Heart left ventricle (tissue), 16 donors: ENCODE data around the gene AKAP6. TPM values are rescaled to one million over a fixed set of nuclear protein-coding genes. Genes with fewer than 3 reads are reported as not detected.
A peak's percentile ranks its signal among the peaks of the same experiment; 100 is the strongest.

ENCODE experiments used
- ATAC-seq, 4 donors: fragments of 200-7000 bp; cut with Tn5 transposase; one replicate each; pipeline ENCODE4 v1.9.1; 2020 to 2022; ENCODE audit warnings: moderate library complexity in 4 of 4, mild to moderate bottlenecking in 3 of 4, moderate number of reproducible peaks in 1 of 4
- DNase-seq, 5 donors: peaks; one replicate each; pipeline ENCODE4 v3.0.0-alpha.2; 2020
- H3K27ac ChIP-seq, 12 donors: fragments of 200-600 bp; sonication (generic) in 4 of 12; one replicate each; pipeline versions ENCODE4 v1.5.0 to v1.8.0; 2016 to 2022; ENCODE audit warnings: mild to moderate bottlenecking in 2 of 12
- H3K27me3 ChIP-seq, 9 donors: fragments of 200-600 bp; sonication (generic) in 2 of 9; one replicate each; pipeline versions ENCODE4 v1.5.1 to v1.8.0; 2016 to 2022; ENCODE audit warnings: mild to moderate bottlenecking in 3 of 9
- H3K36me3 ChIP-seq, 9 donors: fragments of 200-600 bp; sonication (generic) in 2 of 9; one replicate each; pipeline versions ENCODE4 v1.5.0 to v1.8.0; 2018 to 2022; ENCODE audit warnings: mild to moderate bottlenecking in 2 of 9
- H3K4me1 ChIP-seq, 12 donors: fragments of 200-600 bp; sonication (generic) in 4 of 12; one replicate each; pipeline versions ENCODE4 v1.5.0 to v1.8.0; 2016 to 2022; ENCODE audit warnings: mild to moderate bottlenecking in 3 of 12
- H3K4me3 ChIP-seq, 12 donors: fragments of 200-600 bp; sonication (generic) in 4 of 12; one replicate each; pipeline versions ENCODE4 v1.5.0 to v1.8.0; 2017 to 2022; ENCODE audit warnings: mild to moderate bottlenecking in 9 of 12, moderate library complexity in 4 of 12
- H3K9me3 ChIP-seq, 12 donors: fragments of 200-600 bp; sonication (generic) in 4 of 12; one replicate each; pipeline versions ENCODE4 v1.5.0 to v1.8.0; 2016 to 2022; ENCODE audit warnings: mild to moderate bottlenecking in 1 of 12
- CTCF ChIP-seq, 12 donors: fragments of 200-600 bp; sonication (generic) in 4 of 12; IDR thresholded peaks; one replicate each; pipeline versions ENCODE4 v1.5.0 to v1.8.0; 2018 to 2022; ENCODE audit warnings: antibody characterized with exemption in 12 of 12, mild to moderate bottlenecking in 5 of 12
- POLR2A ChIP-seq, 2 donors: fragments of 450-650 bp; IDR thresholded peaks; one replicate each; pipeline ENCODE4 v1.6.1; 2017; ENCODE audit warnings: antibody characterized with exemption in 2 of 2, mild to moderate bottlenecking in 2 of 2, moderate library complexity in 2 of 2
- WGBS, 4 donors: extraction: QIAGEN DNeasy Blood & Tissue Kit in 2 of 4; methylation state at CpG; one replicate each; pipeline versions ENCODE4 v1.1.5 to v1.1.7; 2013 to 2018; 5-methylcytosine and 5-hydroxymethylcytosine counted together
- intact Hi-C, 10 donors: fragments of 100-400 bp; cut with DNase I; formaldehyde crosslinking; loops; one replicate each; pipeline versions ENCODE4 v1.11.1 to v1.14.2; 2022
- polyA plus RNA-seq, 2 donors: library from polyadenylated mRNA; stranded (reverse); fragments of 200-250 nt; gene quantifications; one replicate each; pipeline ENCODE4 v1.2.3, GENCODE V29; 2013
- total RNA-seq, 9 donors: library from RNA; depleted of rRNA in 2 of 9; stranded (reverse); fragments of >200 nt in 2 of 9; fragmentation: NEBNext Ultra II Directional in 3 of 9; extraction: Animal tissue kit (Norgen Biotek cat#: 25700) in 3 of 9; gene quantifications; one replicate each; pipeline versions ENCODE4 v1.1.0 to v1.2.4, GENCODE V29; 2016 to 2023
- donor health status: ischemic (EF 13 %, LVEDD 7.1; RV severe dilation, severe dysfunction).
- donor health status: healthy with polysubstance abuse.
- donor health status: DM: no; HTN: yes; CAD: no.
- donor health status: DM: no; HTN: no; CAD: no.
- donor health status: ischemic (EF 25% LVEDD 6.9; RV normal size, moderate dysfunction).
- donor health status: ischemic (EF 25% LVEDD 5.7; RV mildly dilated, moderate dysfunction).
- donor health status: healthy.
- donor health status: DM: yes; HTN: yes; CAD: no.
- donor health status: ischemic (EF 35%, LVEDD 5.7; RV mildly dilated, moderate dysfunction).
- donor health status: nonischemic (EF 11% LVEDD 7.7; RV severe dilation, severe dysfunction).
- donor health status: DM: yes; HTN: yes; CAD: no.
- donor health status: PGD.
- donor health status: ischemic (EF 29% LVEDD 5.4; RV normal size, mild dysfunction).
- donor health status: nonischemic (EF 23%, LVEDD 6.1; RV moderate dilation, normal function).

AKAP6 gene
- total and polyA plus RNA-seq, 11 donors, result 20.4 to 303 (median 206) TPM

GRCh38 chr14:32312010-32312331, 17.1 kb upstream of the AKAP6 start:
- WGBS, 4 donors, result 58 to 72% (median 67%) methylated on average over 4 of the region's 4 CpGs
- Histone ChIP-seq H3K27ac (no peak overlapping the region), H3K4me1 (peaks cover 0 to 15% (median 2%) of the 10 kb centered on the region in 12 donors), H3K9me3 (no peaks in the 10 kb centered on the region), H3K27me3 (no peaks in the 10 kb centered on the region), H3K36me3 (no peaks in the 10 kb centered on the region), H3K4me3 (no peak overlapping the region)
- DNase-seq, result no peak
- TF ChIP-seq CTCF (IDR thresholded peaks at IDR 0.05), result no peak
- no peak for TF ChIP-seq POLR2A (IDR thresholded peaks at IDR 0.05)
- intact Hi-C loops, result no loop called here
- peak in 2 of 4 donors; percentile 24 for ATAC-seq

GRCh38 chr14:32313844-32314376, 15.2 kb upstream of the AKAP6 start:
- ATAC-seq, result no peak
- TF ChIP-seq CTCF (IDR thresholded peaks at IDR 0.05) (no peak), POLR2A (IDR thresholded peaks at IDR 0.05) (no peak)

DNA sequence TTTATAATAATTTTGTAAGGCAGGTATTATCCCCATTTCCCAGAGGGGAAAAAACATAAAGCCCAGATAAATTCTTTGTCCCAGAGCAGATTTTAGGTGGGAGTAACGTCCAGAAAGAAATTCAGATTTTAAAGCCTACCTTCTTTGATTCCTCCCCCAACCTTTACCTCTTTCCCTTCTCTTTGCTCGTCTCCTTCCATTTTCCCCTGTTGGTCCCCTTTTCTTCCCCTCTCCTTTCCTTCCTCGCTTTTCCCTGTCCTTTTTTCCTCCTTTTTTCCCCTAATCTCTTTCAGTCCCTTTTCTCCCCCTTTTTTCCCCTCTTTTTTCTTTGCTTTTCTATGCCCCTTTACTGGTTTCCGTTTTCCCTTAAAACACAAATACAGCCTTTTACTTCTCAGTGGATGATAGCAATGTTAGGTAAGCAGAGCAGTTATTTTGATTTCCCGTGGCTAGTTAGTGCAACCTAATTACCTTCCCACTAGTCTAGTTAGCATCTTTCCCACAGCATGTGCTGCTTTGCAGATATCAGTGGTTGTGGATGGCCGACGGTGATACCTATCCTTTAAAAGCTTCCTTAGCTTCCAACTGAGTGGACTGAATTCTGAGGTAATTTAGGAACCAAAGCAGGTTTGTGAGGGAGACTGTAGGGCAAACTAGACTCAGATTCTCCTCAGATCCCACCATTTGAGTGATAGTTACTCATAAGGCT, 10.9 kb upstream of the AKAP6 start:
- H3K4me3 ChIP-seq, result no peak overlapping the region
- TF ChIP-seq POLR2A (IDR thresholded peaks at IDR 0.05), result no peak
- TF ChIP-seq CTCF (IDR thresholded peaks at IDR 0.05), result no peak
- DNase-seq, result no peak
- intact Hi-C loops, result no loop called here
- H3K36me3 ChIP-seq, result no peaks in the 10 kb centered on the region
- ATAC-seq, result no peak
- 76 to 83% (median 82%) methylated on average over 7 of the region's 7 CpGs for WGBS, 4 donors
- no peaks in the 10 kb centered on the region for H3K9me3 ChIP-seq
- H3K27ac ChIP-seq, result no peak overlapping the region
- peaks cover 0 to 12% (median 0%) of the 10 kb centered on the region in 12 donors for H3K4me1 ChIP-seq
- H3K27me3 ChIP-seq, result no peaks in the 10 kb centered on the region

More at GRCh38 chr14:32313844-32314376, 15.2 kb upstream of the AKAP6 start:
- Histone ChIP-seq H3K27me3 (no peaks in the 10 kb centered on the region), H3K4me1 (peaks cover 0 to 15% (median 2%) of the 10 kb centered on the region in 12 donors), H3K4me3 (no peak overlapping the region), H3K36me3 (no peaks in the 10 kb centered on the region), H3K27ac (no peak overlapping the region), H3K9me3 (no peaks in the 10 kb centered on the region)
- DNase-seq, result no peak
- intact Hi-C loops, result no loop called here
- 88 to 94% (median 90%) methylated on average over 5 of the region's 5 CpGs for WGBS, 4 donors

DNA sequence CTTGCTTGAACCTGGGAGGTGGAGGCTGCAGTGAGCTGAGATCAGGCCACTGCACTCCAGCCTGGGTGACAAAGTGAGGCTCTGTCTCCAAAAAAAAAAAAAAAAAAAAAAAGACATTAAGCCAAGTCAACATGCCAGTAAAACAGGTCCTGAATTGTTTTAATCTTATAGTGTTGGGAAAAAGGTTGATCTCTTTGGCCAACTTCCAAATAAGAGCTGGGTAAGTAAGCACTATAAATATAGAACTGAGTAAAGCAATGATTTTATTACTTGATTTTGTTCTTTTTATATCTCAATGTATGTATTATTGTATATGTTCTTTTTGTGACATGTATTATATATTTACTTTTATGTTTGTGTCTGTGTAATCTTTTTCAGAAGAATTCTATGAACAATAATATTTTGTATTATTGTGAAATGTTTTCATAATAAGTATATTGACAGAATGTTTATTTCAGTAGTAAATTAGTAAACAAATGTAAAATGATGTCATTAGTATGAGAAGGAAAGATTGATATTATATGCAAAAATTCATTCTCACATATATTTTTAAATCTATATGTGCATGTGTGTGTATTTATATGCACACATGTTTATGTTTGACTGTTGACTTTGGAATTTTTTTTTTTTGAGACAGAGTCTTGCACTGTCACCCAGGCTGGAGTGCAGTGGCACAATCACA, 9.6 kb upstream of the AKAP6 start:
- no peak for TF ChIP-seq POLR2A (IDR thresholded peaks at IDR 0.05)
- no peak for TF ChIP-seq CTCF (IDR thresholded peaks at IDR 0.05)
- intact Hi-C loops, result no loop called here
- Histone ChIP-seq H3K27me3 (no peaks in the 10 kb centered on the region), H3K36me3 (no peaks in the 10 kb centered on the region), H3K9me3 (no peaks in the 10 kb centered on the region), H3K4me3 (no peak overlapping the region), H3K27ac (no peak overlapping the region), H3K4me1 (peaks cover 0 to 12% (median 0%) of the 10 kb centered on the region in 12 donors)
- no peak for DNase-seq
- ATAC-seq, result no peak
